Left ventricle myocardium inferior (tissue), 1 donor: ENCODE results near the gene RAD18. TPM values are rescaled to one million over a fixed set of nuclear protein-coding genes. Genes with fewer than 3 reads are reported as not detected.

Experiments
- DNase-seq: peaks from one replicate; pipeline ENCODE4 v3.0.0-alpha.2; 2020
- H3K27ac ChIP-seq: fragments of 200-600 bp; replicated peaks from 2 replicates; pipeline ENCODE4 v1.8.0; 2021
- H3K27me3 ChIP-seq: fragments of 200-600 bp; 2 replicates; pipeline ENCODE4 v1.8.0; 2021; ENCODE audit warnings: low read depth
- H3K36me3 ChIP-seq: fragments of 200-600 bp; 2 replicates; pipeline ENCODE4 v1.8.0; 2021
- H3K4me1 ChIP-seq: fragments of 200-600 bp; 2 replicates; pipeline ENCODE4 v1.8.0; 2021
- H3K4me3 ChIP-seq: fragments of 200-600 bp; 2 replicates; pipeline ENCODE4 v1.8.0; 2021; ENCODE audit warnings: mild to moderate bottlenecking, moderate library complexity
- H3K9me3 ChIP-seq: fragments of 200-600 bp; replicated peaks from 2 replicates; pipeline ENCODE4 v1.8.0; 2021
- CTCF ChIP-seq: fragments of 200-600 bp; IDR thresholded peaks from 2 replicates; pipeline ENCODE4 v1.8.0; 2021; ENCODE audit warnings: antibody characterized with exemption, mild to moderate bottlenecking, borderline replicate concordance
- intact Hi-C: fragments of 100-400 bp; cut with micrococcal nuclease; formaldehyde crosslinking; loops from one replicate; pipeline ENCODE4 v1.11.0; 2022
- total RNA-seq: library from RNA; stranded (reverse); fragmentation: NEBNext Ultra II Directional; extraction: Animal tissue kit (Norgen Biotek cat#: 25700); gene quantifications from one replicate; pipeline ENCODE4 v1.2.1, GENCODE V29; 2021
- donor health status: DM: no; HTN: yes; CAD: no; lungs with severe emphysema.

RAD18 gene
- total RNA-seq, 1 donor from 2014 or later, result 6.8 TPM

- no peak for TF ChIP-seq CTCF
- Histone ChIP-seq H3K9me3 (no peaks in the 10 kb centered on the region), H3K4me3 (no peak overlapping the region), H3K36me3 (no peaks in the 10 kb centered on the region), H3K27ac (no peak overlapping the region), H3K4me1 (peaks cover 15% of the 10 kb centered on the region), H3K27me3 (no peaks in the 10 kb centered on the region)
- no peak for DNase-seq
- intact Hi-C loops, result loop anchor here (5.0 kb wide), 1 partner anchor 79 kb away; no protein-coding TSS in a partner anchor
Observed at GRCh38 chr3:8988384-8988655, 25.0 kb upstream of the RAD18 start.

GRCh38 chr3:8987645-8988383 lies 24.5 kb upstream of the RAD18 start:
- H3K9me3 ChIP-seq, result no peaks in the 10 kb centered on the region
- intact Hi-C loops, result loop anchor here (5.0 kb wide), 1 partner anchor 79 kb away; no protein-coding TSS in a partner anchor
- H3K36me3 ChIP-seq, result no peaks in the 10 kb centered on the region
- no peak overlapping the region for H3K4me3 ChIP-seq
- peak; percentile 53 for DNase-seq
- H3K4me1 ChIP-seq, result peaks cover 19% of the 10 kb centered on the region
- H3K27me3 ChIP-seq, result no peaks in the 10 kb centered on the region
- peak; percentile 83 for TF ChIP-seq CTCF
- no peak overlapping the region for H3K27ac ChIP-seq

- no peaks in the 10 kb centered on the region for H3K27me3 ChIP-seq
- no peaks in the 10 kb centered on the region for H3K9me3 ChIP-seq
- no peak for DNase-seq
- H3K4me1 ChIP-seq, result peaks cover 20% of the 10 kb centered on the region
- intact Hi-C loops, result loop anchor here (5.0 kb wide), 1 partner anchor 80 kb away; no protein-coding TSS in a partner anchor
- no peak overlapping the region for H3K4me3 ChIP-seq
- no peaks in the 10 kb centered on the region for H3K36me3 ChIP-seq
- no peak overlapping the region for H3K27ac ChIP-seq
- TF ChIP-seq CTCF, result no peak
Observed at GRCh38 chr3:8987226-8987625, 24.0 kb upstream of the RAD18 start.

GRCh38 chr3:8986741-8987140 lies 23.5 kb upstream of the RAD18 start:
- Histone ChIP-seq H3K36me3 (no peaks in the 10 kb centered on the region), H3K4me3 (no peak overlapping the region), H3K27me3 (no peaks in the 10 kb centered on the region), H3K4me1 (peaks cover 20% of the 10 kb centered on the region), H3K27ac (no peak overlapping the region), H3K9me3 (no peaks in the 10 kb centered on the region)
- intact Hi-C loops, result loop anchor here (5.0 kb wide), 1 partner anchor 81 kb away; no protein-coding TSS in a partner anchor
- no peak for DNase-seq
- no peak for TF ChIP-seq CTCF

GRCh38 chr3:8985876-8986275 lies 22.6 kb upstream of the RAD18 start:
- DNase-seq, result no peak
- Histone ChIP-seq H3K4me1 (peaks cover 27% of the 10 kb centered on the region), H3K4me3 (no peak overlapping the region), H3K9me3 (no peaks in the 10 kb centered on the region), H3K27me3 (no peaks in the 10 kb centered on the region), H3K36me3 (no peaks in the 10 kb centered on the region), H3K27ac (no peak overlapping the region)
- TF ChIP-seq CTCF, result no peak
- intact Hi-C loops, result loop anchor here (5.0 kb wide), 1 partner anchor 81 kb away; no protein-coding TSS in a partner anchor
